CD4-positive, alpha-beta T cell (primary cell): ENCODE results near the gene TRHDE. TPM values are rescaled to one million over a fixed set of nuclear protein-coding genes. Genes with fewer than 3 reads are reported as not detected.

Experiments used
- ATAC-seq: fragments of 200-7000 bp; cut with Tn5 transposase; one replicate; pipeline ENCODE4 v1.10.0; 2022; ENCODE audit warnings: mild to moderate bottlenecking; ENCODE audit not compliant: poor library complexity
- CTCF ChIA-PET: fragments of 350-600 bp; sonication (Branson Sonifier 250); formaldehyde crosslinking; loops from one replicate; lab custom pipeline; 2021; ENCODE audit warnings: antibody characterized with exemption, inconsistent platforms; lab: Charles Lee
- POLR2A ChIA-PET: fragments of 350-600 bp; sonication (Branson Sonifier 250); formaldehyde crosslinking; loops from one replicate; lab custom pipeline; 2021; ENCODE audit warnings: antibody characterized with exemption, inconsistent platforms; lab: Charles Lee
- DNase-seq, 14 experiments: peaks; one replicate each; pipeline ENCODE4 v3.0.0-alpha.2; 2013 to 2020; ENCODE audit warnings: mixed read lengths in 2 of 14
- H3K27ac ChIP-seq, 2 donors: one replicate each; pipeline versions ENCODE4 v1.5.1 to v1.7.0; 2013; ENCODE audit warnings: low read length in 2 of 2, low read depth in 1 of 2, mild to moderate bottlenecking in 1 of 2
- H3K27me3 ChIP-seq, 2 experiments: 1 replicate in 1 of 2; 2 replicates in 1 of 2; pipeline versions ENCODE4 v1.6.1 to v1.7.0; 2013; ENCODE audit warnings: low read length in 2 of 2, control low read depth in 1 of 2, mild to moderate bottlenecking in 1 of 2, moderate library complexity in 1 of 2; ENCODE audit not compliant: insufficient read depth in 2 of 2, control insufficient read depth in 1 of 2
- H3K36me3 ChIP-seq: one replicate; pipeline ENCODE4 v1.6.1; 2013; ENCODE audit warnings: low read length, control low read depth; ENCODE audit not compliant: insufficient read depth
- H3K4me1 ChIP-seq: one replicate; pipeline ENCODE4 v1.6.1; 2013; ENCODE audit warnings: low read length, control low read depth; ENCODE audit not compliant: insufficient read depth
- H3K4me3 ChIP-seq: one replicate; pipeline ENCODE4 v1.5.1; 2013; ENCODE audit warnings: mild to moderate bottlenecking, low read length, moderate library complexity
- H3K9me3 ChIP-seq, 2 experiments: 1 replicate in 1 of 2; 2 replicates in 1 of 2; pipeline versions ENCODE4 v1.6.1 to v1.7.0; 2013; ENCODE audit warnings: low read length in 2 of 2, mild to moderate bottlenecking in 2 of 2, control low read depth in 1 of 2, moderate library complexity in 1 of 2; ENCODE audit not compliant: control insufficient read depth in 1 of 2, insufficient read depth in 1 of 2
- H3K27ac Mint-ChIP-seq: one replicate; pipeline ENCODE4 v1.8.0; 2020; ENCODE audit warnings: mixed read lengths
- H3K27me3 Mint-ChIP-seq: one replicate; pipeline ENCODE4 v1.8.0; 2021; ENCODE audit warnings: mixed read lengths
- H3K36me3 Mint-ChIP-seq: one replicate; pipeline ENCODE4 v1.8.0; 2021; ENCODE audit warnings: low read depth, mixed read lengths
- H3K4me1 Mint-ChIP-seq: one replicate; pipeline ENCODE4 v1.8.0; 2021; ENCODE audit warnings: low read depth, mixed read lengths
- H3K4me3 Mint-ChIP-seq: one replicate; pipeline ENCODE4 v1.8.0; 2020; ENCODE audit warnings: mild to moderate bottlenecking, mixed read lengths
- H3K9me3 Mint-ChIP-seq: one replicate; pipeline ENCODE4 v1.8.0; 2020; ENCODE audit warnings: mixed read lengths
- CTCF ChIP-seq: fragments of 200-600 bp; IDR thresholded peaks from one replicate; pipeline ENCODE4 v1.8.0; 2022; ENCODE audit warnings: antibody characterized with exemption, mild to moderate bottlenecking
- intact Hi-C, 2 experiments: fragments of 100-400 bp; cut with DNase I in 1 of 2; cut with micrococcal nuclease in 1 of 2; formaldehyde crosslinking; loops; one replicate each; pipeline versions ENCODE4 v1.15.1 to v1.9.0; 2023 to 2025; cut with DNase I, micrococcal nuclease
- total RNA-seq, 174 experiments: library from RNA in 2 of 174; stranded (reverse) in 2 of 174; gene quantifications; one replicate each; pipeline ENCODE4 v1.2.3 and lab custom pipeline; 2021 to 2026

The TRHDE gene
- total RNA-seq, 2 experiments from 2014 or later = not detected

GRCh38 chr12:72610342-72610741 lies 338.2 kb downstream of the TRHDE start:
- intact Hi-C loops = no loop called here
- TF ChIP-seq CTCF = no peak

GRCh38 chr12:72610854-72611358 lies 338.7 kb downstream of the TRHDE start:
- DNase-seq (no peak), ATAC-seq (no peak)
- Mint-ChIP-seq H3K36me3 (no peaks in the 10 kb centered on the region), H3K4me1 (no peaks in the 10 kb centered on the region), H3K27me3 (no peaks in the 10 kb centered on the region), H3K9me3 (peaks cover 5% of the 10 kb centered on the region), H3K4me3 (no peak overlapping the region), H3K27ac (no peak overlapping the region)
- Histone ChIP-seq H3K4me1 (no peaks in the 10 kb centered on the region), H3K36me3 (no peaks in the 10 kb centered on the region), H3K27ac (no peak overlapping the region), H3K9me3 (no peaks in the 10 kb centered on the region), H3K4me3 (no peak overlapping the region), H3K27me3 (no peaks in the 10 kb centered on the region)
- POLR2A ChIA-PET = no interaction called here
- TF ChIP-seq CTCF = no peak
- intact Hi-C loops = no loop called here
- CTCF ChIA-PET = no interaction called here

More at GRCh38 chr12:72610342-72610741, 338.2 kb downstream of the TRHDE start:
- H3K4me3 Mint-ChIP-seq = no peak overlapping the region
- Histone ChIP-seq H3K4me1 (no peaks in the 10 kb centered on the region), H3K4me3 (no peak overlapping the region), H3K36me3 (no peaks in the 10 kb centered on the region), H3K27me3 (no peaks in the 10 kb centered on the region), H3K27ac (no peak overlapping the region), H3K9me3 (no peaks in the 10 kb centered on the region)
- DNase-seq (no peak), ATAC-seq (no peak)
- ChIA-PET POLR2A (no interaction called here), CTCF (no interaction called here)
- no peak overlapping the region for H3K27ac Mint-ChIP-seq
- no peaks in the 10 kb centered on the region for H3K27me3 Mint-ChIP-seq
- no peaks in the 10 kb centered on the region for H3K36me3 Mint-ChIP-seq
- peaks cover 7% of the 10 kb centered on the region for H3K9me3 Mint-ChIP-seq
- no peaks in the 10 kb centered on the region for H3K4me1 Mint-ChIP-seq

GRCh38 chr12:72612171-72612570 lies 340.0 kb downstream of the TRHDE start:
- ChIA-PET POLR2A (no interaction called here), CTCF (interaction anchor here (1.2 kb wide), 1 partner anchor 9 kb away, joined by 3 read pairs; no protein-coding TSS in a partner anchor)
- DNase-seq = no peak
- Histone ChIP-seq H3K27me3 (no peaks in the 10 kb centered on the region), H3K36me3 (no peaks in the 10 kb centered on the region), H3K4me1 (no peaks in the 10 kb centered on the region), H3K9me3 (no peaks in the 10 kb centered on the region), H3K4me3 (no peak overlapping the region), H3K27ac (no peak overlapping the region)
- TF ChIP-seq CTCF = no peak
- H3K27ac Mint-ChIP-seq = no peak overlapping the region
- no peak for ATAC-seq
- H3K4me1 Mint-ChIP-seq = no peaks in the 10 kb centered on the region
- H3K9me3 Mint-ChIP-seq = peaks cover 2% of the 10 kb centered on the region
- H3K27me3 Mint-ChIP-seq = no peaks in the 10 kb centered on the region
- intact Hi-C loops = no loop called here
- H3K36me3 Mint-ChIP-seq = no peaks in the 10 kb centered on the region
- H3K4me3 Mint-ChIP-seq = no peak overlapping the region
